GM10266 (cell line): ENCODE data around the gene HERPUD1.
A peak's percentile ranks its signal among the peaks of the same experiment; 100 is the strongest.

Source experiments
- DNase-seq: peaks from one replicate; pipeline ENCODE4 v3.0.0; 2012; ENCODE audit errors: extremely low spot score
- TF ChIP-seq, protein P1 (sequence below): IDR thresholded peaks from 2 replicates; pipeline ENCODE4 v1.5.1; 2012; ENCODE audit warnings: mild to moderate bottlenecking, low read depth; ENCODE audit not compliant: control insufficient read depth, insufficient read depth; ENCODE audit errors: missing control alignments

HERPUD1 gene

DNA sequence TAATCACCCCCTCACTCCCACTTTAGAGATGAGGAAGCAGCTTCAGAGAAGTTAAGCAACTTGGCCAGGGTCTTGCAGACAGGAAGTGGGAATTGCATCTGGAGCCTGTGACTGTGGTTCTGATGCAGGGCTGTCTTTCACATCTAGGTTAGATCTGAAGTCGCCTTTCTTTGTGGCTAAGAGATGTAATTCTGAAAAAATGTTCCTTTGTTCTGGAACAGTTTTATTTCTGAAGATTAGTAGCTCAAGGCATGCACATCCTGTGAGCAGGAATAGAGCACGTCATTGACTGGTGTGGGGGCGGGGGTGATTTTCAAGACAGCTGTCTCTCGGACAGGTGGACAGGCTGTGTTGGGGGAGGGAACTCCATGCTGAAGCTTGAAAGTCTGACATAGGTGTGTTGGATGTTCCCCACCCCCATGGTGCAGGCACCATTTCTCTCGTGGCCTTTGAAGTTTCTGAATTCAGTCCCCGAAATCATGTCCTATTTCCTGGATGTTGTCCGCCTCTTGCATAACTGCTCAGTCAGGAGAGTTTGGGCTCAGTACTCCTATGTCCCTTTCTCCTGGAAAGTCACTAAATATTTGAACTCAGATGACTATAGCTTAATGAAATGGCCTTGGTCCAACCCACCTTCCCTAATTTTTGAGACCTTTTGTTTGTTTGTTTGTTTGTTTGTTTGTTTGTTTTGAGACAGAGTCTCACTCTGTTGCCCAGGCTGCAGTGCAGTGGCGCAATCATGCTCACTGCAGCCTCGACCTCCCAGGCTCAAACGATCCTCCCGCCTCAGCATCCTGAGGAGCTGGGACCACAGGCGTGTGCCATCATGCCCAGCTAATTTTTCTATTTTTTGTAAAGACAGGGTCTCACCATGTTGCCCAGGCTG lies 21.0 kb upstream of the HERPUD1 start:
- no peak for DNase-seq

GRCh38 chr16:56911771-56912571 lies 20.0 kb upstream of the HERPUD1 start:
- TF ChIP-seq, protein P1, sequence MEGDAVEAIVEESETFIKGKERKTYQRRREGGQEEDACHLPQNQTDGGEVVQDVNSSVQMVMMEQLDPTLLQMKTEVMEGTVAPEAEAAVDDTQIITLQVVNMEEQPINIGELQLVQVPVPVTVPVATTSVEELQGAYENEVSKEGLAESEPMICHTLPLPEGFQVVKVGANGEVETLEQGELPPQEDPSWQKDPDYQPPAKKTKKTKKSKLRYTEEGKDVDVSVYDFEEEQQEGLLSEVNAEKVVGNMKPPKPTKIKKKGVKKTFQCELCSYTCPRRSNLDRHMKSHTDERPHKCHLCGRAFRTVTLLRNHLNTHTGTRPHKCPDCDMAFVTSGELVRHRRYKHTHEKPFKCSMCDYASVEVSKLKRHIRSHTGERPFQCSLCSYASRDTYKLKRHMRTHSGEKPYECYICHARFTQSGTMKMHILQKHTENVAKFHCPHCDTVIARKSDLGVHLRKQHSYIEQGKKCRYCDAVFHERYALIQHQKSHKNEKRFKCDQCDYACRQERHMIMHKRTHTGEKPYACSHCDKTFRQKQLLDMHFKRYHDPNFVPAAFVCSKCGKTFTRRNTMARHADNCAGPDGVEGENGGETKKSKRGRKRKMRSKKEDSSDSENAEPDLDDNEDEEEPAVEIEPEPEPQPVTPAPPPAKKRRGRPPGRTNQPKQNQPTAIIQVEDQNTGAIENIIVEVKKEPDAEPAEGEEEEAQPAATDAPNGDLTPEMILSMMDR, result no peak
- DNase-seq, result peak; percentile 64

More for the DNA sequence above, 21.0 kb upstream of the HERPUD1 start:
- TF ChIP-seq, protein P1, result no peak

GRCh38 chr16:56912746-56913708 lies 18.9 kb upstream of the HERPUD1 start:
- TF ChIP-seq, protein P1, result no peak
- DNase-seq, result no peak

DNA sequence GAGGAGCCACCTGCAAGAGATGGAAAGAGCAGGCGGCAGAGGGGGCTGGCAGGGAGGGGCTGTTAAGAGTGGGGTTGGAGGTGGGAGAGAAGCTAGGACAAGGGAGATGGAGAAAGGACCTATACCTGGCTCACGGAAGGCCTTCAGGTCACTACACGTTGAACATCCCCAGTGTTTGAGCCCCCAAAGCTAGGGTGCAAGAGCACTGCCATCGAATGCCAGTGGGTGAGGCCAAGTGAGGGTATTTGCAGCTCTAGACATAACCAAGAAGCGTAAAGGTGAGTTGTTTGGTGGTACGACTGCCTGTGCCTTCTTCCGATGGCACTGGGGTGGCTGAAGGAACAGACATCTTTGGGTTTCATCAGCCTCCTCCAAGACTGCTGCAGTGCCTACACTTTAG lies 17.0 kb upstream of the HERPUD1 start:
- no peak for DNase-seq
- TF ChIP-seq, protein P1, result no peak

GRCh38 chr16:56915336-56916119 lies 16.4 kb upstream of the HERPUD1 start:
- DNase-seq, result no peak
- TF ChIP-seq, protein P1, result no peak
